ENCODE results near the gene SCGB2A2.

The SCGB2A2 gene

DNA sequence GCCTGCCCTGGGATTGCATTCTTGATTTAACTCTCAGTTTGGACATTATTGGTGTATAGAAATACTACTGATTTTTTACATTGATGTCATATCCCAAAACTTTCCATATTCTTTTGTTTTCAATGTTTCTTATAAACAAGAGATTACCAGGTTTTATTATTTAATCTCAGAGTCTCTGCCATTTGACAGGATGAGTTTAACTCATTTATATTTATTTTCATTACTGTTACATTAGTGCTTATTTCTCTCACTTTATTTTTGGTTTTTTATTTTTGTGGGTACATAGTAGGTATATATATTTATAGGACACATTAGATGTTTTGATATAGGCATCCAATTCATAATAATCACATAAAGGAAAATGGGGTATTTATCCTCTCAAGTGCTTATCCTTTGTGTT is 38.0 kb downstream of the SCGB2A2 start:
- DNase-seq = no peak

DNA sequence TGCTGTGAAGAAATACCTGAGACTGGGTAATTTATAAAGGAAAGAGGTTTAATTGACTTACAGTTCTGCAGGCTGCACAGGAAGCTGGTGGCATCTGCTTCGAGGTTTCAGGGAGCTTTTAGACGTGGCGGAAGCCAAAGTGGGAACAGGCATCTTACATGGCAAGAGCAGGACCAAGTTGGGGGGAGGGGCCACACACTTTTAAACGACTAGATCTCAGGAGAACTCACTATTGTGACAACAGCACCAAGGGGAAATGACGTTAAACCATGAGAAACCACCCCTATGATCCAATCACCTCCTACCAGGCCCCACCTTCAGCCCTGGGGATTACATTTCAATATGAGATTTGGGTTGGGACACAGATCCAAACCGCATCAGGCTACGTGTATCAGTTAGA is 40.0 kb downstream of the SCGB2A2 start:
- no peak for DNase-seq

DNA sequence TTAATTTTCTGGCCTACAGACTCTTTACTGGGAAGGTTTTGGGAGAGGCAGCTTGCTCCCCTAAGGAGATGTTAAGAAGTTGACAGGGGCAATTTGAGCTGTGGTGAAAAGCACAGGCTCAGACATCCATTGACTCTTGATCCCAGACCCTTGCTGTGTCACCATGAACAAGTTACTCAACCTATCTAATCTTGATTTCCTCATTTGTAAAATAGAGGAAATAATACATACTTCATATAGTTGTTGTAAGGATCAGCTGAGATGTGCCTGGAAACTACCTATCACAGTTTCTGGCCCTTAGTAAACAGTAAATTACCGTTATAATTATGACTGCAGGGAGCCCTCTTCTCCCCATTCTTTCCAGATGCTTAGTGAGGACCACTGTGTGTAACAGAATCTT is 45.5 kb downstream of the SCGB2A2 start:
- no peak for DNase-seq

DNA sequence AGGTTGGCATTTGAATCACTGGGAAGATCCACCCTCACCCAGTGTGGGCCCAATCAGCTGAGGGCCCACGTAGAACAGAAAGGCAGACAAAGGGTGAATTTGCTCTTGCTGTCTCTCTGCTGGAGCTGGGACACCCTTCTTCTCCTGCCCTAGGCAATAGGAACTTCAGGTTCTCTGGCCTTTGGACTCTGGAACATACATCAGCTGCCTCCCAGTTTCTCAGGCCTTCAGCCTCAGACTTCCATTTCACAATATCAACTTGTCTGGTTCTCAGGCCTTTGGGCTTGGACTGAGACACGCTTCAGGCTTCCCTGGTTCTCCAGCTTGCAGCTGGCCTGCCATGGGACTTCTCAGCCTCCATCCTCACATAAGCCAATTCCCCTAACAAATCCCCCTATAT is 52.6 kb downstream of the SCGB2A2 start:
- DNase-seq = no peak
